LNCAP (cell line): ENCODE data around the gene DAND5.

Experiments
- CTCF ChIP-seq: fragments of 450-650 bp; IDR thresholded peaks from 2 replicates; pipeline ENCODE4 v1.5.1; 2017; ENCODE audit warnings: mild to moderate bottlenecking

DAND5 gene

GRCh38 chr19:12954612-12954962, 14.8 kb upstream of the DAND5 start:
- no peak for TF ChIP-seq CTCF

- TF ChIP-seq CTCF, result no peak
Measured at GRCh38 chr19:12955996-12956395, 13.4 kb upstream of the DAND5 start.

- TF ChIP-seq CTCF, result no peak
Measured at GRCh38 chr19:12956446-12957388, 12.7 kb upstream of the DAND5 start, which contains the start of gene GADD45GIP1. Gene GADD45GIP1, minus strand, starts transcription at chr19:12957223. Its CDS starts 11 bp downstream, at chr19:12957212.

GRCh38 chr19:12959481-12959880, 9.9 kb upstream of the DAND5 start:
- no peak for TF ChIP-seq CTCF

- TF ChIP-seq CTCF, result peak; percentile 95
Measured at GRCh38 chr19:12965017-12965811, 4.2 kb upstream of the DAND5 start.

GRCh38 chr19:12965812-12966135, 3.6 kb upstream of the DAND5 start:
- no peak for TF ChIP-seq CTCF

- no peak for TF ChIP-seq CTCF
Measured at GRCh38 chr19:12967907-12968306, 1.5 kb upstream of the DAND5 start.
